Measurements from ENCODE around the gene SAMD3.
"Not testable (repeated sequence)": the region's sequence is repeated elsewhere in the genome, so short reads cannot be mapped to it uniquely, and the experiment has no call there.

Gene SAMD3

DNA sequence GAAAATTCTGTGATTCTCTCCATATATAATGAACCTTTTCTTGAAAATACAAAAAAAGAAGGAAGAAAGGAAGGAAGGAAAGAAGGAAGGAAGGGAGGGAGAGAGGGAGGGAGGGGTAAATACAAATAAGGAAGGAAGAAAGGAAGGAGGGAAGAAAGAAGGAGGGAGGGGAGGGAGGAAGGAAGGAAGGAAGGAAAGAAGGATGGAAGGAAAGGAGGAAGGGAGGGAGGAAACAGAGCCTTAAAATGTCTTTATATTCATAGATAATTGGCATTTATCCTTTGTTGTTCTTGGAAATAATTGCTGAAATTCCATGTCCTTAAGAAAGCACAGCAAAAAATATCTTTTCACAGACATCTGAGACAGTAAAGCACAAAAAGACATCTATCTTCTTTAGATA lies 40.3 kb downstream of the SAMD3 start:
- in situ Hi-C loops (cut with HindIII; ENCODE audit: low sequenced_read_pairs), result no loop called here

DNA sequence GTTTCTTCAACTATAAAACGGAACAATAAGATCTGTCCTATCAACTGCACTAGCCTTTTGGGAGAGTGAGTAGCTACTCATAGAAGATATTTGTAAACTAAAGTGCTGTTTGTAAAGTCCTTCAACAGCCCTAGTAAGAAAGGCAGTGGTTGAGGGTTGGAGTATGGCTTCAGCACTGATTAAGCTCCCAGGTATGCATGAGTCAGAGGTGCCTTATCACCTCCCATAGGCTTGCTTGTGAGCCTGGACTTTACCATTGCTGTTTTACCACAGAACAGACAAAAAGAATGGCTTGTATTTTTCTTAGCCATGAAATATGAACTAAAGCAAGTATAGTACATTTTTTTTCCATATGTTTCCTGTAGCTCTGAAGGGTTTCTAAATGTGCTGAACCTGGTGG lies 44.1 kb downstream of the SAMD3 start:
- in situ Hi-C loops (cut with HindIII; ENCODE audit: low sequenced_read_pairs), result no loop called here

DNA sequence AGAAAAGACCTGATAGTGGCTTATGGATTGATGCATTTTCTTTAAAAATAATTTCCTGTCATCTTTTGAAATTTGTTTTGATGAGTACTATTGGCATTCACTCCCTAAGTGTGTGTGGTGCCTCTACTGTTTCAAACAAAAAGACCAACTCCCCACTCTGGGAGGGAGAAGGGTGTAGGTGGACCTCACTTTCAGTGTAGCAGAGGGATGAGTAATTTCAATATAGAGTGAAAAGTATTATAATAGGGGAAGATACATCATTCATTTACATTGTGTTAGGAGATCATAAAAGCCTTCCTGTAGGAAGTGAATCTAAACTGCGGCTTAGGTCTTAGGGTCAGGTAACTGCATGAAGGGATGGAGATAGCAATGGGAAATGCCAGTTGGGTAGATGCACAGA lies 46.4 kb downstream of the SAMD3 start:
- in situ Hi-C loops (cut with HindIII; ENCODE audit: low sequenced_read_pairs), result no loop called here

DNA sequence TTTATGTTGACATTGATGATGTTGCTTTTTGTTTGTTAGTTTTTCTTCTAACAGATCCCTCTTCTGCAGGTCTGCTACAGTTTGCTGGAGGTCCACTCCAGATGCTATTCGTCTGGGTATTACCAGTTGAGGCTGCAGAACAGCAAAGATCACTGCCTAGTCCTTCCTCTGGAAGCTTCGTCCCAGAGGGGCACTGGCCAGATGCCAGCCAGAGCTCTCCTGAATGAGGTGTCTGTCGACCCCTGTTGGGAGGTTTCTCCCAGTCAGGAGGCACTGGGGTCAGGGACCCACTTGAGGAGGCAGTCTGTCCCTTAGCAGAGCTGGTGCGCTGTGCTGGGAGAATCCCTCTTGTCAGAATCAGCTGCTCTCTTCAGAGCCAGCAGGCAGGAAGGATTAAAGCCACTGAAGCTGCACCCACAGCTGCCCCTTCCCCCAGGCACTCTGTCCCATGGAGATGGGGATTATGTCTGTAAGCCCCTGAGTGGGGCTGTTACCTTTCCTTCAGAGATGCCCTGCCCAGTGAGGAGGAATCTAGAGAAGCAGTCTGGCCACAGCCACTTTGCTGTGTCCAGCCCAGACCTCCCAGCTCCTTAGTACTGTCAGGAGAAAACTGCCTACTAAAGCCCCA lies 49.3 kb downstream of the SAMD3 start:
- in situ Hi-C loops (cut with HindIII; ENCODE audit: low sequenced_read_pairs), result not testable (repeated sequence)

DNA sequence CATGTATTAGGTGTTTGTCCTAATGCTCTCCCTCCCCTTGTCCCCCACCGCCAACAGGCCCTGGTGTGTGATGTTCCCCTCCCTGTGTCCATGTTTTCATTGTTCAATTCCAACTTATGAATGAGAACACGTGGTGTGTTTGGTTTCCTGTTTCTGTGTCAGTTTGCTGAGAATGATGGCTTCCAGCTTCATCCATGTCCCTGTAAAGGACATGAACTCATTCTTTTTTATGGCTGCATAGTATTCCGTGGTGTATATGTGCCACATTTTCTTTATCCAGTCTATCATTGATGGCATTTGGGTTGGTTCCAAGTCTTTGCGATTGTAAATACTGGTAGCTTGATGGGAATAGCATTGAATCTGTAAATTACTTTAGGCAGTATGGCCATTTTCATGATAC lies 52.6 kb downstream of the SAMD3 start:
- in situ Hi-C loops (cut with HindIII; ENCODE audit: low sequenced_read_pairs), result not testable (repeated sequence)

DNA sequence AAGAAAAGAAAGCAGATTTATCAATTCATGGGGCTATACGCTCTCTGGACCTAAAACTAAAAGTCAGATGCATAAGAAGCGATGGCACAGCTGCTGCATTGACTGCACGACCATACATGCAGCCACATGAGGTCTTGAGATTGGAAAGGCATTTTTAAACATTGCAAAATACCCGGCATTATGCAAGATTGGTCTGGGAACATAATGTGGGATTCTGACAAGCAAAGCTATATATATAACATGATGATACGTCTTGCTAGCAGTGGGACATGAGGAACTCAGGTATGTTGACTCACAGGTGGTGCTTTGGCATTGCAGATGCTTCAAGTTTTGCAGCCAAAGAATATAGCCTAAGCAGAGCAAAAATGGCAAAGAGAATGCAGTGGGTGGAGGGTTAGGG lies 55.1 kb downstream of the SAMD3 start:
- in situ Hi-C loops (cut with HindIII; ENCODE audit: low sequenced_read_pairs), result no loop called here

DNA sequence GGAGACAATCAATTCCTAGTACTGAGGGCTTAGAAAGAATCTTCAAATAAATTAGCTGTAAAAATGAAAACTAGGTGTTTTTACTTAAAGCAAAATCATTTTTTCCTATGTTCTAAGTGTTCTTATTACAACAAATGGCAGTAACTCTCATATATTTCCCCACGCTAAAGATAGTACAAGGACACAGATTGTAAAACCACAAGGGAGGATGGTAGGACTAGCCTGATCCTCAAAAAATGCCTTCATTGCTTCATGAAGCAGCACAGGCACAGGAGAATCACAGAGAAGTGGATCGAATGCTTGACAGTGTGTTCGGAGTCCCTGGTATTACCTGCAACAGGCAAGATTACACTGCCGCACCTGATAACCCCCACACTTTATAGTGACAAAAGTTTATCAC lies 58.5 kb downstream of the SAMD3 start:
- in situ Hi-C loops (cut with HindIII; ENCODE audit: low sequenced_read_pairs), result no loop called here

DNA sequence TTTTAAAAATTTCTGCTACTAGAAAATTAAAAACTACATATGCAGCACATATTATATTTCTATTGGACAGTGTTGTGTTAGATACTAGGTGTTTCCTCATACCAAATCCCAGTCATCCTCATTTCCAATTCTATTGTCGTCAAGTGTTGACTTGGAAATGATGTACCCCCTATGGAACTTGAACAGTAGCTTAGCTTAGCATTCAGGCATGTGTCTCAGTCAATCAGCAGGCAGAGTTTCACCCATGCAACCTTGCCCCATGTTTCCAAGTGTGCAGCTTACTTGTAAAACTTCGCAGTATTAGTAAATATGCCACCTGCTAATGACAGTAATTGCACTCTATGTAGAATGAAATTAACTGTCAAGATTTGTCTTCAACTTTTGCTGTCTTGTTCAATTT lies 59.5 kb downstream of the SAMD3 start:
- in situ Hi-C loops (cut with HindIII; ENCODE audit: low sequenced_read_pairs), result no loop called here

DNA sequence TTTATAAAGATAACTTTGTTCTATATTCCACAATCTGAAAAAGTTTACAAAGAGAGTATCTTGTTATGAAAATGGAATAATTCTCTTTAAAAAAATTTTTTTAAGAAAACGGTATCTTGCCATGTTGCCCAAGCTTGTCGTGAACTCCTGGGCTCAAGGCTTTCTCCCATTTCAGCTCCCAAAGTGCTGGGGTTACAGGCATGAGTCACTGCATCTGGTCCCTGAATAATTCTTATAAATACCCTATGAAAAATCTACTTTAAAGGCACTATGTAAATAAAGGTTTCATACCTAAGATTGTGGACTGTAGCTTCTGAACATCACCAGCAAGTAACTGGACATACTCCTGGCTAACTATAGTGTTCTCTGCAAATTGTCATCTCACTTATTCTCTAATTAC lies 60.3 kb downstream of the SAMD3 start:
- in situ Hi-C loops (cut with HindIII; ENCODE audit: low sequenced_read_pairs), result no loop called here

DNA sequence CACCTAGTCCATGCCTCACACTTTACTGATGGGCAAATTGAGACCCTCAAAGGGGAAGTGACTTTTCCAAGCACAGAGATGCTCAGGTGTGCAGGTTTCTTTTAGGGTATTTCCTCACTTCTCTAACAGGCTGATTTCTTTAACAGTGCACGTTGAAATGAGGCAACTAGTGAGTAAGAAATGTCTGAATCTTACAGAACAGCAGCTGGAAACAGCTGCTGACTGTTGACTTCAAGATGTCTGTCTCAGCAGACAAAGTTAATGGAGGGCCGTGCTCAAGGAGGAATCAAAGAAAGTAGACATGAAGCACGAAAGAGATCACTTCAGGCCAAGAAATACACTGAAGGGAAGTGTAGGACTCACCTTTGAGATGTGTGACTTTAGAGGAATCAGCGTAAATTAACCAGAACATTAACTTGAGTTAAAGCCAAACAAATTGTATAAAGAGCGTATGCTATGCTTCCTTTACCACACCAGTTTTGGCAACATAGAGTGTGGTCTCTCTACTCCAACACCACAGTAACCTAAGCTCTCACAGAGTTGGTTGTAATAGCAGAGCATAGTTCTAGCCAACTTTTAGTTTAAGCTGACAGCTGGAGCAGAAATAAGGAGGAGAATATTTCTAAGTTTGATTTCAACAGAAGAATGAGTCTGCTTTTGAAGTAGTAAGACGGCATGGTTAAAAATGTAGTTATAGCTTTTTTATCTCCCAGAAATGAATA lies 60.9 kb downstream of the SAMD3 start:
- in situ Hi-C loops (cut with HindIII; ENCODE audit: low sequenced_read_pairs), result no loop called here

DNA sequence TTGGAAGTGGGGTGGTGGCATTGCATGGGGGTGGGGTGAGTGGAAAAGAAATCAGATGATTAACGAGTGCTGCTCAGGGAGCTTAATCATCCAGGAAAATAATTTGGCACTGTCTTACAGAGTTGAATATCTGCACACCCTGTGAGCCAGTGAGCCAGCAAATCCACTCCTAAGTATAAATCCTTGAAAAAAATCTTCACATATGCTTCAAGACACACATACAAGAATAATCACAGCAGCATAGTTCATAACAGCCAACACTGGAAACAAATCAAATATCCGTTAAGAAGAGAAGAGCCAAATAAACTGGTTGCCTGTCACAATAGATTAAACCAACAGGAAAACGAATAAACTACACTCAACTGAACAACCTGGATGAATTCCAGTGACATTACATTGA lies 62.8 kb downstream of the SAMD3 start:
- in situ Hi-C loops (cut with HindIII; ENCODE audit: low sequenced_read_pairs), result no loop called here

DNA sequence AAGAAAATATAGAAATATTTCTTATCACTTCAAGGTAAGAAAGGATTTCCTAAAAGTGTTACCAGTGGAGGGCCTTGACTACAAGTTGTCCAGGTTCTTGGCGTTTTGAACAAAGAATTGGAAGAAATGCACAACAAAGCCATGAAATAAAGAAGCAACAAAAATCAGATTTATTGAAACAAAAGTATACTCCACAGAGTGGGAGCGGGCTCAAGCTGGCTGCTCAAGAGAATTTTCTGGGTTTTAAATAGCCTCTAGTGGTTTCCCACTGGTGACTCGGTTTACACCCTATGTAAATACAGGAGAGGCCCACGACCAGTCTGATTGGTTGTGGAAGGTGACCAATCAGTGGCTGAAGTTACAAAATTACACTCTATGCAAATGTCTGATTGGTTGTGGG lies 64.2 kb downstream of the SAMD3 start:
- in situ Hi-C loops (cut with HindIII; ENCODE audit: low sequenced_read_pairs), result no loop called here

DNA sequence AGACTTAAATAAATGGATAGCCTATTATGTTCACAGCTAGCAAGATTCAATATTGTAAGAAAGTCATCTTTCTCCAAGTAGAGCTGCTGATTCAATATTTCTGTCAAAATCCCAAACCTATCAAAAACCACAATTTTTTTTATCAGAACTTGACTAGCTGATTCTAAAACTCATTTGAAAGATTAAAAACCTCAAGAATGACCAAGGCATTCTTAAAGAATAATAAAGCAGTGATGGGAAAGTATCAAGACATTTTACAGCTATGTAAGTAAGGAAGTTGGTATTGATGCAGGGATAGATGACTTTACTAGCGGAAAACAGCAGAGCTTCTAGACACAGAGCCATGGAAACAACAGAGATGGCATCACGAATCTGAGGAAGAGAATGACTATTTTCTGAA lies 64.7 kb downstream of the SAMD3 start:
- in situ Hi-C loops (cut with HindIII; ENCODE audit: low sequenced_read_pairs), result no loop called here

DNA sequence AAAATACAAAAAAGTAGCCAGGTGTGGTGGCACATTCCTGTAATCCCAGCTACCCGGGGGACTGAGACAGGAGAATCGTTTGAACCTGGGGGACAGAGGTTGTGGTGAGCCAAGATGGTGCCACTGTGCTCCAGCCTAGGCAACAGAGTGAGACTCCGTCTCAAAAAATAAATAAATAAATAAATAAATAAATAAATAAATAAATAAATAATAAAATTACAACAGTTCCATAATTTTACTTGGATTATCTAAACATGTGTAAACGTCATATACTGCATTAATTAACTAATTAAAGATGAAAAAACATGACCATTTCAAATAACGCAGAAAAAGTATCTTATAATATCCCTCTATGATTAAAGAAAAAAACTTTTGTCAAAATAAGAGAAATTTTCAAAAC lies 65.8 kb downstream of the SAMD3 start:
- in situ Hi-C loops (cut with HindIII; ENCODE audit: low sequenced_read_pairs), result no loop called here

DNA sequence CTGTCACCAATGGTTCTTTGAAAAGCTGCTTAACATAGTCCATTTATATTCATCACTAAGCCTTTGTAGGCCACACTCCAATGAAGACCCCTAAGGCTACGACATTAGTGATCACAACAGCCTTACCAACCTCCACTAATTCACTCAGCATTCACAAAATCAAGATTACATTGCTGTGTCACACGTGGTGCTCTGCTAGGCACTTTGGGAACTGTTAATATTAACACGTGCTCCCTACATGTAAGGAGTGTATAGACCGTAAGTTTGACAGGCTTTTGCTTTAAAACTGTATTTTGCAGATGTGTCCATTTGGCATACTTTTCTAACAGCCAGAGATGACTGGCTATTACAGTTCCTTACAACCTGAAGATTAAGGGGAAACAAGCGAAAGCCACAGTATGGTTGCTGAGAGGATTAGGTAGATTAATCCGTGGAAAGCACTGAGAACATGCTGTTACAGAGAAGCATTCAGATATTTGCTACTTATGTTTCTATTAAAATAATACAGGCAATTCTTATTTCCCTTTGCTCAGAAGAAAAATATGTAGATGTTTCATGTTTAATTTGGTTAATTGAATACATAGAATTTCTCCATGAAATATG lies 69.7 kb downstream of the SAMD3 start:
- in situ Hi-C loops (cut with HindIII; ENCODE audit: low sequenced_read_pairs), result no loop called here

DNA sequence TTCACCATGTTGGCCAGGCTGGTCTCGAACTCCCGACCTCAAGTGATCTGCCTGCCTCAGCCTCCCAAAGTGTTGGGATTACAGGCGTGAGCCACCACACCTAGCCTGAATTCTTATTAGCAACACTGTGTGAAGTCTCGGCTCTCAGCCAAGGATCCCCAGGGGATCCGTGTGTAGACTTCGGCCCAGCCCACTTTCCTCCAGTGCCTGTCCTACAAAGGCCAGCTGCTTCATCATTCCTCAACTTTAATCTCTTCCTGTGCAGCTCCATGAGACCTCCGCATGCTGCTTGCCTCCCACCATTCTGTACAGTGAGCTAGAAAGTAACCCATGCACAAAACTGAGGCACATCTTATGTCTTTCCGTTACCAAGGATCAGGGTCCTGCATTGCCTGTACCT lies 71.8 kb downstream of the SAMD3 start:
- in situ Hi-C loops (cut with HindIII; ENCODE audit: low sequenced_read_pairs), result no loop called here

DNA sequence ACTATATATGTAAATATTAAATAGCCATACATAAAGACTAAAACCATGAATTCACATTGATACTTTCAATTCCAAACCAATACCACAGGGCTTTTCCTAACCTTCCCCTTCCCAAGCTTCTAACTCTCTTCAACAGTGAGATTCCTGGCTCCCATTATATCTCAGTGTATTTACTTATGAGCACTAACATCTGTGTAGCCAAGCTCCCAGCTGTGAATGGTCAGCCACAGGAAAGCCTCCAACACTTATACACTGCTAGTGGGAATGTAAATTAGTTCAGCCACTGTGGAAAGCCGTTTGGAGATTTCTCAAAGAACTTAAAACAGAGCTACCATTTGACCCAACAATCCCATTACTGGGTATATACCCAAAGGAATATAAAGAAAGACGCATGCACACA lies 73.7 kb downstream of the SAMD3 start:
- in situ Hi-C loops (cut with HindIII; ENCODE audit: low sequenced_read_pairs), result not testable (repeated sequence)

DNA sequence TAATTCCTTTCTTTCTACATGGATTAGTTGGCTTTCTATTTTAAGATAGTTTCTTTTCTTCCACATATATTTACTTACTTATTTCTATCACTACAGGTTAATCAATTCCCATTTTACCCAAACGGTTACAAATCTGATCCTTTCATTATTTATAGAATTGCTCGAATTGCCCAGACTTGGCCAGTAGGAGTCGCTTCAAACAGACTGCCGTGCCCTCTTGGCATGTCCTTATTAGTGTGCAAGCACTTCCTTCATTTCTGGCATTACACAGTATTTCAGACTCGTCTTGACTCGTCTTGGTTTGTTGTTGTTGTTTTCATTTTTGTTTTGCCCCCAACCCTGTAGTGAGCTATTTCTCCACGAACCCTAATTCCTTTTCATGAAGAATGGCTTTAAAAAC lies 74.6 kb downstream of the SAMD3 start:
- in situ Hi-C loops (cut with HindIII; ENCODE audit: low sequenced_read_pairs), result no loop called here

DNA sequence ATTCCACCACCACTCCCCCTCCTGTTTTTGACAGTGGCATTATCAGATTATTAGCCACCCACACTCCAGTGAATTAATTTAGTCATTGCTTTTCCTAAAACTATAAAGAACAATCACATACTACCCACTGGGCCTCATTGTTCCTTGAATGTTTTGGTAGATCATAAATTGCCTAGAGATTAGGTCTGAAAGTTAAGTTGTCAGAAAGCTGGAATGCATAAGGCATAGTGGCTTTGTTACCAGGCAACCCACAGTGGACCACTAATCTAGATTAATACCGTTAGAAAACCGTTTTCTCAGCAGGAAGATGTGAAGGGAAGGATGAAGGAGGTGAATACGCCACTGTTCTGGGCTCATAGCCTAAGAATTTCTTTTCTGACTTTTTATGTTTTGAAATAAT lies 75.6 kb downstream of the SAMD3 start:
- in situ Hi-C loops (cut with HindIII; ENCODE audit: low sequenced_read_pairs), result no loop called here

DNA sequence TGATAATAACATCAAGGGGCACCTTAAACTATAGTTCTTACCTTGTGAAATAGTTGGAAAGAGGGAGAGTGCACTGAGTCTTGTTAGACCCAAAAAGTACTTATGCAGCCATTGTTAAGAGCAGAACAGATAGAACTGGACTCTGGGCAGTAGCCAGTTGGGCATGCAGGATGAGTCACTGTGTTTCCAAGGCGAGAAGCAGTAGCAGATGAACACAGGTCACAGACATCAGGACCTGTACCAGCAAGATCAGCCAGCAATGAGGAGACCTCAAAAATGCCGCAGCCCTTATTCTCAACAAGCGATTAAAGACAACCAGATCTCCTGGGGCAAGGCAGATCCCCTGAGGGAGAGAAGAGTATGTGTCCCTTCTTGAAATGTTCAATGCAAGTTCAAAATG lies 79.0 kb downstream of the SAMD3 start:
- in situ Hi-C loops (cut with HindIII; ENCODE audit: low sequenced_read_pairs), result no loop called here

DNA sequence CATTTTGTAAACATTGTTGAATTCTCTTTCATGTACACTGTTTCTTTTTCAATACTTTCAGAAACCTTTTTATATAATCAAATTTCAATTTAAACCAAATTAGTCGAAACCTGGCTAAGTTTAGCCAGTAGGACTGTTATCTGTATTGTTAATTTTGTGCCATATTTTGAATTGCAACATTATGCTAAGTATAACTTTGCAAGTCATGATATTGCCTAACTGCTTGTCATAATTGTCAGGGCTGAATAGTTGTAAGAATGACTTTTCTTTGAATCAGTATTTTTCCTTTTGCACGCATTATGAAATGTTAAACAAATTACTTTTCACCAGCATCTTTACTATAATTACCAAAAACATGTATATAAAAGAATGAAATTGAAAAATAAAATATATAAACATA lies 82.7 kb downstream of the SAMD3 start:
- in situ Hi-C loops (cut with HindIII; ENCODE audit: low sequenced_read_pairs), result no loop called here

DNA sequence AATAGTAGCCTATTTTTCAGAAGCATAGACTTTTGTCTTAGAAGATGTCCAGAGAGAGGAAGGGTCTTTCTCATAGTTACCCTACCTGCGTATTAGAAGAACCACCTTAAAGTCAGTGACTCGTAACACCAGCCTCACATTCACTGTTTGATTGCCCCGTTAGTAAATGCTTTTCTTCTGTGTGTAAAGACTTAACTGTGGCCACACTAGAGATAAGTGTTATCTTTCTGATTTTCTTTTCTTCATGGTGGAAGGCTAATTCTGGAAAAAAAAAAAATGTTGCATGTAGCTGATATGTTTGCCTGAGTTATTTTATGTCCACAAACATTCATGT lies 83.9 kb downstream of the SAMD3 start:
- in situ Hi-C loops (cut with HindIII; ENCODE audit: low sequenced_read_pairs), result no loop called here

Data from DLD1 (cell line).